ENCODE measurements around the gene TIMM44.
"Not testable (repeated sequence)": the region's sequence is repeated elsewhere in the genome, so short reads cannot be mapped to it uniquely, and the experiment has no call there.

Gene TIMM44

GRCh38 chr19:7947939-7948338 is 4.5 kb upstream of the TIMM44 start:
- DNase-seq (ENCODE audit: low spot score): no peak

DNA sequence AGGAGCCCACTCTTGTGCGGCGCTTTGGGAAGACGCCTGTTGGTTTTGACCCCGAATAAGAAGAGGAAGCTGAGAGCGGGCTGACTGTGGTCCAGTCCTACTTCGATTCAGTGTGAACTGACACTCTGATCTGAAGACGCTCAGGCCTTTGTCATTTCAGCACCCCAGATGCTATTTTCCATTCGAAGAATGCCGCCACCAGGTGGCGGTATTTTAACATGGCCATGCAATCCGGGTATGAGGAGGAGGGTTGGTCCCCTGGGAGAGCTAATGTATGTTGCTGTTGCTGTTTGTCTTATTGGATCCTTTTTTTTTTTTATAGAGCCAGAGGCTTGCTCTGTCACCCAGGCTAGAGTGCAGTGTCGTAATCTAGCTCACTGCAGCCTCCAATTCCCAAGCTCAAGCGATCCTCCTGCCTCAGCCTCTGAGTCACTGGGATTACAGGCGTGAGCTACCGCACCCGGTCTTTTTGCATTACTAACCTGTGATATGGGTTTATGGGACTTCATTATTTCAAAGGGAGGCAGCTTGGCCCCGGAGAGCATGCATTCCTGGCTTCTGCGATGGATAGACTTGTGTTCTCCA is 803 bp upstream of the TIMM44 start:
- peak; percentile 90 for DNase-seq (ENCODE audit: low spot score)

- peak; percentile 25 for DNase-seq (ENCODE audit: low spot score)
Measured at GRCh38 chr19:7942981-7943443, 454 bp downstream of the TIMM44 start.

- DNase-seq (ENCODE audit: low spot score): no peak
Measured at GRCh38 chr19:7941895-7942596, 1.4 kb downstream of the TIMM44 start.

DNA sequence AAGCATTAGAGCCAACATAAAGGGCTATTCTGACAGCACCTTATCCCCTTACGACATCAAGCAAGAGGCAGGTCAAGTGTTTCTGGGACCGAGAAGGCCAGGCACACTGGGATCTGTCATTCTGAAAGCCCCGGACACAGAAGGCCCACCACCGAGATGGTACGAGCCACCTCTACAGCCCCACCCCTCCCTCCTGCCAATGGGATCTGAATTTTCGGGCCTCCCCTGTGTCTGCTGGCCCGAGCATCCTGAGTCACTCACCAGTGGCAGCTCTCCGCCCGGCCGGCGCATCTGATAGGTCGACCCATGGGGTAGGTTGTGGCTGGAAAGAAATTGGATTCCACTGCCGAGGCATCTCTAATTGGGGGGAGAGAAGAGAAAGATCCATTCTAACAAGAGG is 2.6 kb downstream of the TIMM44 start:
- no peak for DNase-seq (ENCODE audit: low spot score)

GRCh38 chr19:7934766-7935165 is 8.7 kb downstream of the TIMM44 start:
- DNase-seq (ENCODE audit: low spot score): no peak

GRCh38 chr19:7933828-7934725 is 9.4 kb downstream of the TIMM44 start:
- no peak for DNase-seq (ENCODE audit: low spot score)

DNA sequence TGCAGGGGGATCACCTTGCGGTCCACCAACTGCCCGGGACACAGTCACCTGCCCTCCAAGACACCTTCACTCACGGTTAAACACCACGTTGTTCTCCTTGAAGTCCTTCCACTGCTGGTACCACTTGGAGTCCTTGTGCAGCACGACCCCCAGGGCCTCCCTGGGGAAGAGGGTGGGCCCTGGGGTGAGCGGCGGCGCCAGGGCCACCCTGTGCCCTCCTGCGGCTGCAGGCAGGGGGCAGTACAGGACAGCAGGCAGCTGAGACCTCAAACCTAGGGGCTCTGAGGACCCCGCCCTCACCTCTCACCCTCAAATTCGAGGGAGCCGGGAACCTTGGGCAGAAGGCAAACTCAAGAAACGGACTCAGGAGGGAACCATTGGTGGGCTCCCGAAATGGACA is 10.1 kb downstream of the TIMM44 start:
- no peak for DNase-seq (ENCODE audit: low spot score)

- DNase-seq (ENCODE audit: low spot score): no peak
Measured at GRCh38 chr19:7932930-7933300, 10.6 kb downstream of the TIMM44 start.

GRCh38 chr19:7932276-7932929 is 11.1 kb downstream of the TIMM44 start:
- no peak for DNase-seq (ENCODE audit: low spot score)

DNA sequence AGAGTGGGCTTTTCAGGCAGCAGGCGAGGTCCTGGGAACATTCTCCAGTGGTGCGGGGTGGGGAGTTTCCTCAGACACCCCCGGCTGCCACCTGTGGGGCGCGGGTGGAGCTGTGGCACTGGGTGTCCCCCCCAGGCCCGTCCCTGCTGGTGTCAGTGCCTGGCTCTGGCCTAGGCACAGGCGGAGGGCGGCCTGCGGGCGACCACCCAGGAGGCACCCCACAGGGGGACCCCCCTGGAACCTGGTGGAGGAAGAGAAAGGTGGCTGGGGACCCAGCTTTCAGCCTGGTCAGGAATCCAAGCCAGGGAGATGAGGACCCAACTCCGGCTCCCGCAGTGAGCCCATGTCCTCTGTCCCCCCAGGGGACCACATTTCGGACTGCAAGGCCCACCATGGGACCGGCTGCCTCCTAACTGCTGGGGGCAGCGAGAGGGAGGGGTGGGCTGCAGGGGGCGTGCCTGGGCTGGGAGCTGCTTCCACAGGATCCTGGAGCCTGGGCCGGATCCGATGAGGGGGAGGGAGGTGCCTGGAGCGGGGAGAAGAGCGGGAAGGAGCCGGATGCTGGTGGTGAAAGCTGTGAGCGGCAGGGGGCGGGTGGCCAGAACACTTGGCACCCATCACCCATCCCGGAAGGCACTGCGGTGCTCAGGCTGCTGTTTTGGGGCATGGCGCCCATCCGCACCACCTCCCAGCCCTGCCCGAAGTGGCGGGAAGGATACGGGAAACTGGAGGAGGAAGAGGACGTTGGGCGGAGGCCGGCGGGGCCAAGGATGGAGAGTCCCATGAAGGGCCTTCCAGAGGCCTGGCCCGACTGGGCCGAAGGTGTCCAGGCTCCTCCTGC is 12.0 kb downstream of the TIMM44 start:
- no peak for DNase-seq (ENCODE audit: low spot score)

DNA sequence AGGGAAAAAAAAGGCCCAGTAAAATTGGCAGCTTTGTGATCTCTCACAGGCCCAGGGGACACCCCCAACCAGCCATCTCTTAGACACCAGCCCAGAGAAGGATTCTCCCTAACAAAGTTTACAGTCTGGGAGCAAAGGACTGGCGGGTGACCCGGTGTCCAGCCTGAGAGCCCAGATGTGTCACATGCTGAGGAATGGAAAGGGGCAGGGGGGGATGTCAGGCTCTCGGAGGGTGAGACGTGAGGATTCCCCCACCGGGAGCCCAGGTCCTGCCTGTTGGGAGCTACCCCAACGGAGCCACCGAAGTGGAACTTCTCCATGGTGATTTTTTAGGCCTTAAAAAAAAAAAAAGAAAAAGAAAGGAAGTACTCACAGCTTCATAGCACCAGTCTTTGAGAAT is 12.7 kb downstream of the TIMM44 start:
- DNase-seq (ENCODE audit: low spot score): no peak

DNA sequence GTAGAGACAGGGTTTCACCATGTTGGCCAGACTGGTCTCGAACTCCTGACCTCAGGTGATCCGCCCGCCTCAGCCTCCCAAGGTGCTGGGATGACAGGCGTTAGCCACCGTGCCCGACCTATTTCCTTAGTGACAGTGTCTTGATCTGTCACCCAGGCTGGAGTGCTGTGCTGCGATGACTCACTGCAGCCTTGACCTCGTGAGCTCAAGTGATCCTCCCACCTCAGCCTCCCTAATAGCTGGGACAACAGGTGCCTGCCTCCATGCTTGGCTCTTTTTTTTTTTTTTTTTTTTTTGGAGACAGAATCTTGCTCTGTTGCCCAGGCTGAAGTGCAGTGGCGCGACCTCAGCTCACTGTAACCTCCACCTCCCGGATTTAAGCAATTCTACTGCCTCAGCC is 13.4 kb downstream of the TIMM44 start:
- not testable (repeated sequence) for DNase-seq (ENCODE audit: low spot score)

GRCh38 chr19:7928741-7929701 is 14.4 kb downstream of the TIMM44 start:
- DNase-seq (ENCODE audit: low spot score): peak; percentile 37

- no peak for DNase-seq (ENCODE audit: low spot score)
Measured at GRCh38 chr19:7928334-7928706, 15.1 kb downstream of the TIMM44 start.

- DNase-seq (ENCODE audit: low spot score): no peak
Measured at GRCh38 chr19:7927605-7928333, 15.7 kb downstream of the TIMM44 start.

GRCh38 chr19:7926727-7927604 is 16.5 kb downstream of the TIMM44 start:
- no peak for DNase-seq (ENCODE audit: low spot score)

- peak; percentile 71 for DNase-seq (ENCODE audit: low spot score)
Measured at GRCh38 chr19:7926021-7926726, 17.3 kb downstream of the TIMM44 start, which contains the start of gene CTXN1. Gene CTXN1 (minus strand): TSS chr19:7926135. CDS start chr19:7925538, 597 bp downstream.
